ENCODE results near the gene GMPPA.

The GMPPA gene

GRCh38 chr2:219553463-219553963, 54.8 kb downstream of the GMPPA start:
- peak overlapping the region; percentile 33 for H3K4me3 Mint-ChIP-seq
- H3K9me3 Mint-ChIP-seq, result no peaks in the 10 kb centered on the region
- peaks cover 28% of the 10 kb centered on the region for H3K27me3 Mint-ChIP-seq
- no peak overlapping the region for H3K27ac Mint-ChIP-seq
- peaks cover 6% of the 10 kb centered on the region for H3K4me1 Mint-ChIP-seq (ENCODE audit: low read depth)
- no peaks in the 10 kb centered on the region for H3K36me3 Mint-ChIP-seq (ENCODE audit: low read depth)

GRCh38 chr2:219554350-219554749, 55.7 kb downstream of the GMPPA start:
- H3K27ac Mint-ChIP-seq, result no peak overlapping the region
- H3K27me3 Mint-ChIP-seq, result peaks cover 21% of the 10 kb centered on the region
- no peak overlapping the region for H3K4me3 Mint-ChIP-seq
- peaks cover 6% of the 10 kb centered on the region for H3K4me1 Mint-ChIP-seq (ENCODE audit: low read depth)
- H3K36me3 Mint-ChIP-seq (ENCODE audit: low read depth), result no peaks in the 10 kb centered on the region
- H3K9me3 Mint-ChIP-seq, result no peaks in the 10 kb centered on the region

GRCh38 chr2:219555956-219556355, 57.3 kb downstream of the GMPPA start:
- peaks cover 6% of the 10 kb centered on the region for H3K4me1 Mint-ChIP-seq (ENCODE audit: low read depth)
- peaks cover 18% of the 10 kb centered on the region for H3K27me3 Mint-ChIP-seq
- no peak overlapping the region for H3K27ac Mint-ChIP-seq
- H3K9me3 Mint-ChIP-seq, result no peaks in the 10 kb centered on the region
- no peak overlapping the region for H3K4me3 Mint-ChIP-seq
- no peaks in the 10 kb centered on the region for H3K36me3 Mint-ChIP-seq (ENCODE audit: low read depth)

GRCh38 chr2:219556413-219556812, 57.7 kb downstream of the GMPPA start:
- Mint-ChIP-seq H3K4me3 (no peak overlapping the region), H3K36me3 (ENCODE audit: low read depth) (no peaks in the 10 kb centered on the region), H3K27me3 (peaks cover 16% of the 10 kb centered on the region), H3K27ac (no peak overlapping the region), H3K4me1 (ENCODE audit: low read depth) (peaks cover 6% of the 10 kb centered on the region), H3K9me3 (no peaks in the 10 kb centered on the region)
